Mesothelial cell of epicardium (in vitro differentiated cells): ENCODE data around the gene SAMD11. TPM values are rescaled to one million over a fixed set of nuclear protein-coding genes. Genes with fewer than 3 reads are reported as not detected.

Experiments used
- DNase-seq, 2 experiments: peaks; one replicate each; pipeline ENCODE4 v3.0.0; 2021; ENCODE audit warnings: low spot score in 2 of 2; ENCODE audit not compliant: unreplicated experiment in 2 of 2
- H3K27ac Mint-ChIP-seq: 2 replicates; pipeline ENCODE4 v1.8.0; 2021; ENCODE audit warnings: mixed read lengths
- H3K27me3 Mint-ChIP-seq: 2 replicates; pipeline ENCODE4 v1.8.0; 2021; ENCODE audit warnings: low read depth, mixed read lengths
- H3K36me3 Mint-ChIP-seq: 2 replicates; pipeline ENCODE4 v1.8.0; 2021; ENCODE audit warnings: mixed read lengths
- H3K4me1 Mint-ChIP-seq: 2 replicates; pipeline ENCODE4 v1.8.0; 2021; ENCODE audit warnings: mixed read lengths
- H3K4me3 Mint-ChIP-seq: 2 replicates; pipeline ENCODE4 v1.8.0; 2021; ENCODE audit warnings: mild to moderate bottlenecking, moderate library complexity, mixed read lengths
- H3K9me3 Mint-ChIP-seq: 2 replicates; pipeline ENCODE4 v1.8.0; 2021; ENCODE audit warnings: mixed read lengths
- total RNA-seq: library from RNA; stranded (reverse); gene quantifications from 3 replicates; pipeline ENCODE4 v1.2.1, GENCODE V29; 2021
- TF ChIP-seq, protein P1 (sequence below): fragments of 200-600 bp; sonication (generic); IDR thresholded peaks from one replicate; pipeline ENCODE4 v1.5.0; 2021; ENCODE audit warnings: antibody characterized with exemption; ENCODE audit not compliant: unreplicated experiment

Gene SAMD11
- total RNA-seq, 1 donor from 2014 or later, result 313 TPM

DNA sequence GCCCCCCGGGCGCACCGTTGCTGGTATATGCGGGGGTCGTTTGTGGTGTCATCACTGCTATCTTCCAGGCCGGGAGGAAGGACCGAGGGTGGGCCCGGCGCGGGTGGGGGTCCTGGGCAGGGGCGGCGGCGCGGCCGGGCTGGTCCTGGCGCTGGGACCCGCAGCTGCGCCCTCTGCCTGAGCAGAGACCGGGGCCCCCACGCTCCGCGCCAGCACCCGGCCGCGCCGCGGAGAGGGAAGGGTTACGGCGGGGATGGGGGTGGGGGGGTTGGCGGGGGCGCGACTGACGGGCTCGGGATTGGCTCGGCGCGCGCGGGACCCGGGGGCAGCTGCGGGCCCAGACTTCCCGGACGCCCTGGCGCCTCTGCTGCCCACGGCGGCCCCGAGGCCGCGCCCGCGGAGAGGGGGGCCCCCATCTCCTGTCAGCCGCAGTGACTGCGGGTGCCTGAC lies 13.8 kb upstream of the SAMD11 start:
- Mint-ChIP-seq H3K27ac (no peak overlapping the region), H3K4me1 (peaks cover 69% of the 10 kb centered on the region), H3K4me3 (no peak overlapping the region), H3K27me3 (peaks cover 7% of the 10 kb centered on the region), H3K36me3 (peaks cover 4% of the 10 kb centered on the region), H3K9me3 (no peaks in the 10 kb centered on the region)
- DNase-seq, result no peak
- TF ChIP-seq, protein P1, sequence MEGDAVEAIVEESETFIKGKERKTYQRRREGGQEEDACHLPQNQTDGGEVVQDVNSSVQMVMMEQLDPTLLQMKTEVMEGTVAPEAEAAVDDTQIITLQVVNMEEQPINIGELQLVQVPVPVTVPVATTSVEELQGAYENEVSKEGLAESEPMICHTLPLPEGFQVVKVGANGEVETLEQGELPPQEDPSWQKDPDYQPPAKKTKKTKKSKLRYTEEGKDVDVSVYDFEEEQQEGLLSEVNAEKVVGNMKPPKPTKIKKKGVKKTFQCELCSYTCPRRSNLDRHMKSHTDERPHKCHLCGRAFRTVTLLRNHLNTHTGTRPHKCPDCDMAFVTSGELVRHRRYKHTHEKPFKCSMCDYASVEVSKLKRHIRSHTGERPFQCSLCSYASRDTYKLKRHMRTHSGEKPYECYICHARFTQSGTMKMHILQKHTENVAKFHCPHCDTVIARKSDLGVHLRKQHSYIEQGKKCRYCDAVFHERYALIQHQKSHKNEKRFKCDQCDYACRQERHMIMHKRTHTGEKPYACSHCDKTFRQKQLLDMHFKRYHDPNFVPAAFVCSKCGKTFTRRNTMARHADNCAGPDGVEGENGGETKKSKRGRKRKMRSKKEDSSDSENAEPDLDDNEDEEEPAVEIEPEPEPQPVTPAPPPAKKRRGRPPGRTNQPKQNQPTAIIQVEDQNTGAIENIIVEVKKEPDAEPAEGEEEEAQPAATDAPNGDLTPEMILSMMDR, result no peak

GRCh38 chr1:910311-910880 lies 13.3 kb upstream of the SAMD11 start:
- H3K9me3 Mint-ChIP-seq, result no peaks in the 10 kb centered on the region
- no peak overlapping the region for H3K27ac Mint-ChIP-seq
- H3K36me3 Mint-ChIP-seq, result peaks cover 4% of the 10 kb centered on the region
- peaks cover 70% of the 10 kb centered on the region for H3K4me1 Mint-ChIP-seq
- TF ChIP-seq, protein P1, result no peak
- peak overlapping the region; percentile 15 for H3K4me3 Mint-ChIP-seq
- peak in 1 of 2 experiments; percentile 40 for DNase-seq
- peaks cover 10% of the 10 kb centered on the region for H3K27me3 Mint-ChIP-seq

- Mint-ChIP-seq H3K27me3 (peaks cover 10% of the 10 kb centered on the region), H3K4me3 (peak overlapping the region; percentile 15), H3K4me1 (peaks cover 69% of the 10 kb centered on the region), H3K27ac (peak overlapping the region; percentile 58), H3K9me3 (no peaks in the 10 kb centered on the region), H3K36me3 (peaks cover 4% of the 10 kb centered on the region)
- TF ChIP-seq, protein P1, result no peak
- peak in 1 of 2 experiments; percentile 48 for DNase-seq
Measured at GRCh38 chr1:910881-911721, 12.6 kb upstream of the SAMD11 start.

DNA sequence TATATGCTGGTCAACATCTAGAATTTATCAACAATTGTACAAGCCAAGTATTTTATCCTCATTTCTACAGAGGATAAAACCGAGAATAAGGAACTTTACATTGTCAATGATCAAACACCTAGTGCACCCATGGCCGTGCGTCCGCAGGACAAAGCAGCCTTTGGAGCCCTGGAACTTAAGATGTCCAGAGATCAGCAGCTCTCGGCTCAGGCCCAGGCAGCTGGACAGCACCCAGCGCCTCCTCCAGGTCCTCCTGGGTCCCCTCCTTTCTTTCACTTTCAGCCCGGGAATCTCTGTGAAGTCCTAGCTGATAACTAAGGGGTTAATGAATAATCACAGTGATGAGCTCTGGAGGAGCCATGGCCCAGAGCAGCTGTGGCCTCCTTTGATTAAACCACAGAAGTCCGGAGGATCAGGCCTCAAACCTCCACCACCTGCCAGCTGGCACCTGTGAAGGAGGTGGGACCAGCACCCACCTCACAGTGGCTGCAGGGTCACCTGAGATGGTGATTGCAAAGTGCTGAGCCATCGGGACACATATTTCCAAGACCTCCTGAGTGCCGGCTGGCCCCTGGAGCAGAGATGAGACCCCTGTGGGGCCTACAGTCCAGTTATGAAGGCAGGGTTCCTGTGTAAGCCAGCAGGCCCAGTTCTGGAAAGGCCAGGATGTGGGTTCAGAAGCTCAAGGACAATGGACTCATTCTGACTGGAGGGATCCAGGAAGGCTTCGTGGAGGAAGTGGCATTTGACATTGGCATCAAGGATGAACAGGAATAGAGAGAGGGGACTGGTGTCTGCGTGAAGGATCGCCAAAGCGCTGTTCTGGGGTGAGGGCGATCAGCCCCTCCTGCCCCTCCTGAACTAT lies 11.6 kb upstream of the SAMD11 start:
- Mint-ChIP-seq H3K4me1 (peaks cover 68% of the 10 kb centered on the region), H3K9me3 (no peaks in the 10 kb centered on the region), H3K27me3 (peaks cover 10% of the 10 kb centered on the region), H3K4me3 (peak overlapping the region; percentile 24), H3K36me3 (peaks cover 2% of the 10 kb centered on the region), H3K27ac (no peak overlapping the region)
- TF ChIP-seq, protein P1, result no peak
- DNase-seq, result no peak

GRCh38 chr1:912740-913301 lies 10.9 kb upstream of the SAMD11 start:
- TF ChIP-seq, protein P1, result no peak
- no peak overlapping the region for H3K27ac Mint-ChIP-seq
- peak overlapping the region; percentile 24 for H3K4me3 Mint-ChIP-seq
- peaks cover 73% of the 10 kb centered on the region for H3K4me1 Mint-ChIP-seq
- DNase-seq, result peak in 1 of 2 experiments; percentile 37
- peaks cover 9% of the 10 kb centered on the region for H3K27me3 Mint-ChIP-seq
- peaks cover 2% of the 10 kb centered on the region for H3K36me3 Mint-ChIP-seq
- no peaks in the 10 kb centered on the region for H3K9me3 Mint-ChIP-seq
